ENCODE measurements around the gene SSBP2. TPM values are rescaled to one million over a fixed set of nuclear protein-coding genes. Genes with fewer than 3 reads are reported as not detected.

SSBP2 gene
- total and polyA plus RNA-seq, 2 donors (not counting 3 experiments of a cell fraction or from before 2014, with no cell fraction given) = 9.6 to 11.5 TPM

- no TSS peak for BruUV-seq (replicated peaks)
- CTCF ChIA-PET = no interaction called here
- dilution Hi-C loops (cut with MboI; ENCODE audit: extremely low pct_ligation_motif_present, low sequenced_read_pairs) = no loop called here
- Histone ChIP-seq H2AFZ (ENCODE audit: low read depth, low read length) (no peak overlapping the region), H3K9ac (replicated peaks; ENCODE audit: extremely low read depth, insufficient read depth, low read length) (no peak overlapping the region), H4K20me1 (replicated peaks; ENCODE audit: control insufficient read depth, extremely low read depth, insufficient read depth, low read length) (no peaks in the 10 kb centered on the region), H3K27me3 (ENCODE audit: control insufficient read depth in 2 of 2, insufficient read depth in 2 of 2, low read length in 2 of 2) (no peaks in the 10 kb centered on the region), H3K4me3 (replicated peaks in 1 of 3; ENCODE audit: insufficient read depth in 1 of 3, low read depth in 1 of 3, low read length in 3 of 3) (no peak overlapping the region), H3K4me1 (ENCODE audit: control insufficient read depth, extremely low read depth, insufficient read depth, low read length) (no peaks in the 10 kb centered on the region), H3K4me2 (ENCODE audit: insufficient read depth, low read length) (no peak overlapping the region), H3K9me3 (replicated peaks; ENCODE audit: control insufficient read depth, insufficient read depth, low read length) (no peaks in the 10 kb centered on the region), H3K27ac (ENCODE audit: insufficient read depth, low read depth, low read length) (no peak overlapping the region), H3K36me3 (ENCODE audit: control insufficient read depth in 2 of 2, extremely low read depth in 1 of 2, insufficient read depth in 2 of 2, low read length in 2 of 2) (no peaks in the 10 kb centered on the region), H3K9me1 (replicated peaks; ENCODE audit: control insufficient read depth, extremely low read depth, insufficient read depth, low read length) (no peaks in the 10 kb centered on the region), H3K79me2 (ENCODE audit: control insufficient read depth, insufficient read depth, low read length) (no peaks in the 10 kb centered on the region)
- no peak for TF ChIP-seq POLR2AphosphoS5 (IDR thresholded peaks at IDR 0.05; ENCODE audit: insufficient read depth, low read depth, low read length)
- TF ChIP-seq GATA2 (IDR thresholded peaks at IDR 0.05; ENCODE audit: insufficient read depth, insufficient read length, low read depth, low read length) = no peak
- TF ChIP-seq MAX (IDR thresholded peaks at IDR 0.05; ENCODE audit: insufficient read depth, insufficient read length) = no peak
- no peak for TF ChIP-seq JUN (IDR thresholded peaks at IDR 0.05; ENCODE audit: borderline replicate concordance, insufficient read depth, insufficient read length, low read depth)
- TF ChIP-seq FOS (IDR thresholded peaks at IDR 0.05; ENCODE audit: borderline replicate concordance, insufficient read depth, low read length) = no peak
- TF ChIP-seq POLR2A (IDR thresholded peaks at IDR 0.05; ENCODE audit: low read depth, low read length) = no peak
- POLR2A ChIA-PET = no interaction called here
- intact Hi-C loops (cut with micrococcal nuclease) = no loop called here
- no peak for DNase-seq (ENCODE audit: low read depth, low spot score)
- no peak for FAIRE-seq
These were observed 206.4 kb downstream of the SSBP2 start for GRCh38 chr5:81544351-81545018.

GRCh38 chr5:81542242-81542641 is 208.7 kb downstream of the SSBP2 start:
- FAIRE-seq (no peak), DNase-seq (ENCODE audit: low read depth, low spot score) (no peak)
- dilution Hi-C loops (cut with MboI; ENCODE audit: extremely low pct_ligation_motif_present, low sequenced_read_pairs) (no loop called here), intact Hi-C loops (cut with micrococcal nuclease) (no loop called here)
- H3K4me2 ChIP-seq (ENCODE audit: insufficient read depth, low read length) = no peak overlapping the region
- no peaks in the 10 kb centered on the region for H3K36me3 ChIP-seq (ENCODE audit: control insufficient read depth in 2 of 2, extremely low read depth in 1 of 2, insufficient read depth in 2 of 2, low read length in 2 of 2)
- H3K27ac ChIP-seq (ENCODE audit: insufficient read depth, low read depth, low read length) = no peak overlapping the region
- no peaks in the 10 kb centered on the region for H3K9me1 ChIP-seq (replicated peaks; ENCODE audit: control insufficient read depth, extremely low read depth, insufficient read depth, low read length)
- H3K9me3 ChIP-seq (replicated peaks; ENCODE audit: control insufficient read depth, insufficient read depth, low read length) = no peaks in the 10 kb centered on the region
- no peaks in the 10 kb centered on the region for H3K27me3 ChIP-seq (ENCODE audit: control insufficient read depth in 2 of 2, insufficient read depth in 2 of 2, low read length in 2 of 2)
- H3K4me1 ChIP-seq (ENCODE audit: control insufficient read depth, extremely low read depth, insufficient read depth, low read length) = no peaks in the 10 kb centered on the region
- POLR2A ChIA-PET = no interaction called here
- TF ChIP-seq GATA2 (IDR thresholded peaks at IDR 0.05; ENCODE audit: insufficient read depth, insufficient read length, low read depth, low read length) (no peak), FOS (IDR thresholded peaks at IDR 0.05; ENCODE audit: borderline replicate concordance, insufficient read depth, low read length) (no peak), MYC (IDR thresholded peaks at IDR 0.05; ENCODE audit: low read depth, low read length) (no peak), MAX (IDR thresholded peaks at IDR 0.05; ENCODE audit: insufficient read depth, insufficient read length) (no peak), POLR2A (IDR thresholded peaks at IDR 0.05; ENCODE audit: low read depth, low read length) (no peak), CTCF (IDR thresholded peaks at IDR 0.05; ENCODE audit: extremely low read depth in 1 of 2, insufficient read depth in 1 of 2, low read depth in 1 of 2, low read length in 2 of 2) (no peak), POLR2AphosphoS5 (IDR thresholded peaks at IDR 0.05; ENCODE audit: insufficient read depth, low read depth, low read length) (no peak), EZH2 (IDR thresholded peaks at IDR 0.05; ENCODE audit: borderline replicate concordance, low read depth, low read length, severe bottlenecking) (no peak), JUN (IDR thresholded peaks at IDR 0.05; ENCODE audit: borderline replicate concordance, insufficient read depth, insufficient read length, low read depth) (no peak)
- H3K9ac ChIP-seq (replicated peaks; ENCODE audit: extremely low read depth, insufficient read depth, low read length) = no peak overlapping the region
- H3K4me3 ChIP-seq (replicated peaks in 1 of 3; ENCODE audit: insufficient read depth in 1 of 3, low read depth in 1 of 3, low read length in 3 of 3) = no peak overlapping the region
- no TSS peak for BruUV-seq (replicated peaks)
- no peaks in the 10 kb centered on the region for H4K20me1 ChIP-seq (replicated peaks; ENCODE audit: control insufficient read depth, extremely low read depth, insufficient read depth, low read length)
- no peaks in the 10 kb centered on the region for H3K79me2 ChIP-seq (ENCODE audit: control insufficient read depth, insufficient read depth, low read length)
- H2AFZ ChIP-seq (ENCODE audit: low read depth, low read length) = no peak overlapping the region
- CTCF ChIA-PET = no interaction called here
